GM21367 (cell line): ENCODE results near the gene INKA1.
"Not testable (repeated sequence)": the region's sequence is repeated elsewhere in the genome, so short reads cannot be mapped to it uniquely, and the experiment has no call there.

Experiments used
- ATAC-seq: cut with Tn5 transposase; IDR thresholded peaks from one replicate; pipeline ENCODE4 v1.9.1; 2021; ENCODE audit not compliant: unreplicated experiment

The INKA1 gene

GRCh38 chr3:49802719-49803464 is at the start of gene INKA1:
INKA1 (plus strand) TSS chr3:49803261; CDS start chr3:49803393, 132 bp downstream.
- peak; percentile 42 for ATAC-seq

- no peak for ATAC-seq
Observed at GRCh38 chr3:49754536-49754935, 48.5 kb upstream of the INKA1 start.

DNA sequence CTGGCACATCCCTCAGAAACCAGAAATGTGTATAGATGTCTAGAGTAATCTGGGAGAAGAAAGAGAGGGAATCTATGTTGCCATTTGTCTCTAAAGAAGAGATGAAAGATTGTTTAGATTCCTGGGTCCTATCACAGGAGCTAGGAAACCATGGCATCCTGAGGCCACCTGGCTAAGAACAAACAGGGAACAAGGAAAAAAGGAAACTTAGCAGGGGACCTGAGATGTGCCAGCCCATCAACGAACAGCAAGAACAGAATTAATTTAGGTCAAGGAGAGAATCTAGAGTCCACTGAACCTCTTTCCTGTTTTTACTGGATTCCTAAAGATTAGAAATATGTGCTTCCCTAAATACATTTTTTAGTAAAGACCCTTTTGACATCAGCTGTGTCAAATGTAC is 47.0 kb upstream of the INKA1 start:
- no peak for ATAC-seq

- no peak for ATAC-seq
Observed at GRCh38 chr3:49757197-49757596, 45.9 kb upstream of the INKA1 start.

GRCh38 chr3:49759226-49759625 is 43.8 kb upstream of the INKA1 start:
- no peak for ATAC-seq

GRCh38 chr3:49761661-49762060 is 41.4 kb upstream of the INKA1 start:
- no peak for ATAC-seq

DNA sequence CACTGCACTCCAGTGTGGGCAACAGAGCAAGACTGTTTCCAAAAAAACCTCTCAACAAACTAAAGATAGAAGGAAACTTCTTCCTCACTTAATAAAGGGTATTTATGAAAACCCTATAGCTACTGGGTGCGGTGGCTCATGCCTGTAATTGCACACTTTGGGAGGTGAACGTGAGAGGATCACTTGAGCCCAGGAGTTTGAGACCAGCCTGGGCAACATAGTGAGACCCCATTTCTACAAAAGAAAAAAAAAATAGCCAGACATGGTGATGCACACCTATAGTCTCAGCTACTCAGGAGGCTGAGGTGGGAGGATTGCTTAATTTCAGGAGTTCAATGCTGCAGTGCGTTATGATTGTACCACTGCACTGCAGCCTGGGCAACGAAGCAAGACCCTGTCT is 39.1 kb upstream of the INKA1 start:
- no peak for ATAC-seq

- ATAC-seq, result no peak
Observed at GRCh38 chr3:49769286-49769915, 33.7 kb upstream of the INKA1 start.

GRCh38 chr3:49769926-49770325 is 33.1 kb upstream of the INKA1 start:
- no peak for ATAC-seq

DNA sequence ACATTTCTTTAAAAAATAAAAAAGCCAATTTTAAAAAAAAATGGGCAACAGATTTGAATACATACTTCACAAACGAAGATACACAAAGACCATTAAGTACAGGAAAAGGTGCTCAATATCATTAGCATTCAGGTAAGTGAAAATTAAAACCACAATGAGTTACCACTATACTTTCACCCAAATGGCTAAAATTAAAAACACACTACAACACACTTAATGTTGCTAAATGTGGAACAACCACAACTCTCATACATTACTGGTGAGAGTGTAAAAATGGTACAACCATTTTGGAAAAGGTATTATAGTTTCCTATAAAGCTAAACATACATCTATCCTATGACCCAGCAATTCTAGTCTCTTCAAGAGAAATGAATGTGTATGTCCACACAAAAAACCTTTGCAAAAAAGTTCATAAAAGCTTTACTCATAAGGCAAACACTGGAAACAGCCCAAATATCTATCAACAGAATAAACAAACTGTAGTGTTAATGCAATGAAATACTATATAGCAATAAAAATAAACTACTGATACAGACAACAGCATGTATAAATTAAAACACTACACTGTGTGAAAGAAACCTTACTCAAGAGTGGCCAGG is 31.6 kb upstream of the INKA1 start:
- no peak for ATAC-seq

GRCh38 chr3:49772703-49773102 is 30.4 kb upstream of the INKA1 start:
- no peak for ATAC-seq

DNA sequence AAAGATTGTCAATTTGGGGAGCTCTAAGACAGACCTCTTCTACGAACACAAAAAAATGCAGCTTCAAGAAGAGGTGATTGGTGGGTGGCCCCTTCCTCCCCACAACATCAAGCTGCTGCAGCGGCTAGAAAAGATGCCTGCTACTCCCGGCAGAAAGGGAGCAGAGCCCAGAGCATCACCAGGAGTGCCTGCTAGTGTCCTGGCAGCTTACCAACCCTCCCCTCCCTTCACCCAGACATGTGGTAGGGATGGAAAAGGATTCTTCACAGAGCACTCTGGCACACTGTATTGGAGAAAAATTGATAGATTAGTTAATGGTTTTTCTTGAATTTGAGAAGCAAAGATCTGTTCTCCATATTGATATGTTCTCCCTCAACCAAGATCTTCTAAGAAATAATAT is 27.5 kb upstream of the INKA1 start:
- no peak for ATAC-seq

DNA sequence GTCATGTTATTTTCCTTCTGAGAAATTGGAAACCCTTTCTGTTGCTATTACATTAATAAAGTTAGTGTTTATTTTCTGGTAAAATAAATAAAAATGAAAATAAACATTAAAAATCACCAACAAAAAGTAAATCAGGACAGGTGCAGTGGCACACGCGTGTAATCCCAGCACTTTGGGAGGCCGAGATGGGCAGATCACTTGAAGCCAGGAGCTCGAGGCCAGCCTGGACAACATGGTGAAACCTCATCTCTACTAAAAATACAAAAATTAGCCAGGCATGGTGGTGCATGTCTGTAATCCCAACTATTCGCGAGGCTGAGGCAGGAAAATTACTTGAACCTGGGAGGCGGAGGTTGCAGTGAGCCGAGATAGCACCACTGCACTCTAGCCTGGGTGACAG is 27.0 kb upstream of the INKA1 start:
- ATAC-seq, result not testable (repeated sequence)

- ATAC-seq, result no peak
Observed at GRCh38 chr3:49779358-49780079, 23.5 kb upstream of the INKA1 start.

- no peak for ATAC-seq
Observed at GRCh38 chr3:49780080-49780974, 22.7 kb upstream of the INKA1 start.

DNA sequence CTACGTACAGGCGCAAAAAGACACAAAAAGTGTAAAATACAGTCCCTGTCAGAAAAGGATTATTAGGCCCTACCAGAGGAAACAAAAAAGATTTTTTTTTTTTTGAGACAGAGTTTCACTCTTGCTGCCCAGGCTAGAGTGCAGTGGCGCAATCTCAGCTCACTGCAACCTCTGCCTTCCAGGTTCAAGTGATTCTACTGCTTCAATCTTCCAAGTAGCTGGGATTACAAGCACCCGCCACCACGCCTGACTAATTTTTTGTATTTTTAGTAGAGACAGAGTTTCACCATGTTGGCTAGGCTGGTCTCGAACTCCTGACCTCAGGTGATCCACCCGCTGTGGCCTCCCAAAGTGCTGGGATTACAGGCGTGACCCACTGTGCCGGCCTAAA is 22.1 kb upstream of the INKA1 start:
- not testable (repeated sequence) for ATAC-seq

GRCh38 chr3:49781415-49782199 is 21.5 kb upstream of the INKA1 start:
- ATAC-seq, result no peak

DNA sequence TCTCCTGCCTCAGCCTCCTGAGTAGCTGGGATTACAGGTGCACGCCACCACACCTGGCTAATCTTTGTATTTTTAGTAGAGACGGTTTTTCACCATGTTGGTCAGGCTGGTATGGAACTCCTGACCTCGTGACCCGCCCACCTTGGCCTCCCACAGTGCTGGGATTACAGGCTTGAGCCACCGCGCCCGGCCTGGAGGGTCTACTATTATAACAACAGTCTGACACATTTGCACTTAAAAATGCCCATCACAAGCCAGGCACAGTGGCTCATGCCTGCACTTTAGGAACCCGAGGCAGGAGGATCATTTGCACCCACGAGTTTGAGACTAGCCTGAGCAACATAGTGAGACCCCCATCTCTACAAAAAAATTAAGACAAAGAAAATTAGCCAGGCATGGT is 20.8 kb upstream of the INKA1 start:
- ATAC-seq, result not testable (repeated sequence)

- peak; percentile 34 for ATAC-seq
Observed at GRCh38 chr3:49785565-49786356, 17.3 kb upstream of the INKA1 start.
